B cell (primary cell): ENCODE data around the gene CHRNA1.

Experiments
- EZH2 ChIP-seq: IDR thresholded peaks from 2 replicates; pipeline ENCODE4 v1.6.1; 2012; ENCODE audit warnings: borderline replicate concordance, low read depth, mild to moderate bottlenecking, moderate library complexity, low read length; ENCODE audit not compliant: insufficient read depth, poor library complexity, severe bottlenecking
- TF ChIP-seq, protein P1 (sequence below): fragments of 200-600 bp; IDR thresholded peaks from one replicate; pipeline ENCODE4 v1.8.0; 2022; ENCODE audit warnings: antibody characterized with exemption, mild to moderate bottlenecking

DNA sequence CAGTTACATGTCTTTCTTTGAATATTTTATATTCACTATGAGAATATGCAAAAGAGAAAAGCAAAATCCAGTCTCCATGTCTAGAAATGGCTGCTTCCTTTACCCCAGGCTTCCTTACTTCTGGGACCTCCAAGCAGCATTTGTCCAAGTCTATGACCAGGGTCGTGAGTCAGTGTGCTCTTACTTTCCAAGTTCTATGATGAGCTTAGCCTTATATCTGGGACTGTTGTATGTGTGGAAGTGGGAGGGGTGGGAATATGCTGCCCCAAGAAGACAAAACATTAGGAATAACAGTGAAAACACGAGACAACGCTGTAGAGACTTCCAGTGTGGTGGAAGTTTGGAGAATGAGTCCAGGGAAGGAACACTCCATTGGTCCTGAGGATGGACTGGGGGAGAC is 21.2 kb upstream of the CHRNA1 start:
- TF ChIP-seq, protein P1, sequence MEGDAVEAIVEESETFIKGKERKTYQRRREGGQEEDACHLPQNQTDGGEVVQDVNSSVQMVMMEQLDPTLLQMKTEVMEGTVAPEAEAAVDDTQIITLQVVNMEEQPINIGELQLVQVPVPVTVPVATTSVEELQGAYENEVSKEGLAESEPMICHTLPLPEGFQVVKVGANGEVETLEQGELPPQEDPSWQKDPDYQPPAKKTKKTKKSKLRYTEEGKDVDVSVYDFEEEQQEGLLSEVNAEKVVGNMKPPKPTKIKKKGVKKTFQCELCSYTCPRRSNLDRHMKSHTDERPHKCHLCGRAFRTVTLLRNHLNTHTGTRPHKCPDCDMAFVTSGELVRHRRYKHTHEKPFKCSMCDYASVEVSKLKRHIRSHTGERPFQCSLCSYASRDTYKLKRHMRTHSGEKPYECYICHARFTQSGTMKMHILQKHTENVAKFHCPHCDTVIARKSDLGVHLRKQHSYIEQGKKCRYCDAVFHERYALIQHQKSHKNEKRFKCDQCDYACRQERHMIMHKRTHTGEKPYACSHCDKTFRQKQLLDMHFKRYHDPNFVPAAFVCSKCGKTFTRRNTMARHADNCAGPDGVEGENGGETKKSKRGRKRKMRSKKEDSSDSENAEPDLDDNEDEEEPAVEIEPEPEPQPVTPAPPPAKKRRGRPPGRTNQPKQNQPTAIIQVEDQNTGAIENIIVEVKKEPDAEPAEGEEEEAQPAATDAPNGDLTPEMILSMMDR = no peak
- no peak for TF ChIP-seq EZH2
